HepG2 (cell line): ENCODE data around the gene KIF1C. TPM values are rescaled to one million over a fixed set of nuclear protein-coding genes. Genes with fewer than 3 reads are reported as not detected.

ENCODE experiments used
- AKAP8 ChIP-seq: sonication (generic); formaldehyde crosslinking; IDR thresholded peaks from 2 replicates; pipeline ENCODE4 v1.5.1; 2020; ENCODE audit warnings: mild to moderate bottlenecking, missing genetic modification reagents
- KAT8 ChIP-seq: IDR thresholded peaks from 2 replicates; pipeline ENCODE4 v1.6.1; 2016; ENCODE audit warnings: missing genetic modification reagents, missing compliant biosample characterization
- MAFF ChIP-seq: IDR thresholded peaks from 2 replicates; pipeline ENCODE4 v1.6.1; 2011; ENCODE audit warnings: low read depth, low read length, improper control_type of control experiment
- NCOA5 ChIP-seq: sonication (generic); formaldehyde crosslinking; IDR thresholded peaks from 2 replicates; pipeline ENCODE4 v1.4.0; 2020; ENCODE audit warnings: missing genetic modification reagents
- RFX3 ChIP-seq: IDR thresholded peaks from 2 replicates; pipeline ENCODE4 v1.6.1; 2016; ENCODE audit warnings: missing biosample characterization, missing genetic modification reagents
- SIN3A ChIP-seq: IDR thresholded peaks from 2 replicates; pipeline ENCODE4 v1.6.1; 2011; ENCODE audit warnings: low read depth, mild to moderate bottlenecking, control low read depth, low read length, borderline replicate concordance
- SRSF1 ChIP-seq: fragments of 200-400 bp; formaldehyde crosslinking; optimal IDR thresholded peaks from 2 replicates; pipeline ENCODE3; 2017; ENCODE audit warnings: mild to moderate bottlenecking, low read depth, low read length, moderate library complexity
- TRIM22 ChIP-seq: fragments of 450-650 bp; IDR thresholded peaks from 2 replicates; pipeline ENCODE4 v1.6.1; 2017
- ZBTB14 ChIP-seq: sonication (generic); formaldehyde crosslinking; IDR thresholded peaks from 2 replicates; pipeline ENCODE4 v1.4.0; 2020; ENCODE audit warnings: missing genetic modification reagents
- ZMYM3 ChIP-seq: sonication (generic); formaldehyde crosslinking; IDR thresholded peaks from 2 replicates; pipeline ENCODE4 v1.5.1; 2020; ENCODE audit warnings: mild to moderate bottlenecking, missing genetic modification reagents
- ZNF260 ChIP-seq: sonication (generic); formaldehyde crosslinking; IDR thresholded peaks from 2 replicates; pipeline ENCODE4 v1.4.0; 2020; ENCODE audit warnings: missing genetic modification reagents, low read depth, mild to moderate bottlenecking, borderline replicate concordance
- ZNF333 ChIP-seq: sonication (generic); formaldehyde crosslinking; IDR thresholded peaks from 2 replicates; pipeline ENCODE4 v1.4.0; 2020; ENCODE audit warnings: mild to moderate bottlenecking, missing genetic modification reagents, borderline replicate concordance
- ZNF354B ChIP-seq: sonication (generic); formaldehyde crosslinking; IDR thresholded peaks from 2 replicates; pipeline ENCODE4 v1.8.0; 2022; ENCODE audit warnings: mild to moderate bottlenecking, missing genetic modification reagents
- ZZZ3 ChIP-seq: sonication (generic); formaldehyde crosslinking; IDR thresholded peaks from 2 replicates; pipeline ENCODE4 v1.4.0; 2020; ENCODE audit warnings: missing genetic modification reagents, mild to moderate bottlenecking, borderline replicate concordance
- polyA plus RNA-seq, 8 experiments: library from polyadenylated mRNA; depleted of rRNA in 3 of 8; stranded (reverse) in 7 of 8; unstranded in 1 of 8; fragments of >200 nt; fragmentation: Illumina TruSeq in 4 of 8; extraction: Trizol in 4 of 8; gene quantifications; 2 replicates each; pipeline versions ENCODE4 v1.2.1 to v1.2.3, GENCODE V29; 2011 to 2016; ENCODE audit warnings: low read depth in 4 of 8, missing spikeins in 1 of 8, mixed read lengths in 1 of 8; ENCODE audit not compliant: insufficient read depth in 1 of 8
- total RNA-seq, 5 experiments: library from RNA; depleted of rRNA; stranded (reverse); fragments of >200 nt; fragmentation: Illumina TruSeq; extraction: Trizol; gene quantifications; 2 replicates each; pipeline ENCODE4 v1.2.3, GENCODE V29; 2016; ENCODE audit warnings: low read depth in 1 of 5
- TF ChIP-seq, protein P1 (sequence below): sonication (generic); formaldehyde crosslinking; IDR thresholded peaks from 2 replicates; pipeline ENCODE4 v1.5.0; 2020; ENCODE audit warnings: missing genetic modification reagents, mild to moderate bottlenecking, borderline replicate concordance
- TF ChIP-seq, protein P2 (sequence below): IDR thresholded peaks from 2 replicates; pipeline ENCODE4 v1.4.0; 2020; ENCODE audit warnings: mild to moderate bottlenecking, missing genetic modification reagents
- TF ChIP-seq, protein P3 (sequence below): sonication (generic); formaldehyde crosslinking; IDR thresholded peaks from 2 replicates; pipeline ENCODE4 v1.5.0; 2020; ENCODE audit warnings: mild to moderate bottlenecking, missing genetic modification reagents
- TF ChIP-seq, protein P4 (sequence below): sonication (generic); formaldehyde crosslinking; IDR thresholded peaks from 2 replicates; pipeline ENCODE4 v1.4.0; 2020; ENCODE audit warnings: missing genetic modification reagents, borderline replicate concordance

Gene KIF1C
- total and polyA plus RNA-seq, 2 of the 13 experiments (the other 11 are each of a cell fraction or from before 2014, with no cell fraction given) = 70.0 to 104 TPM

DNA sequence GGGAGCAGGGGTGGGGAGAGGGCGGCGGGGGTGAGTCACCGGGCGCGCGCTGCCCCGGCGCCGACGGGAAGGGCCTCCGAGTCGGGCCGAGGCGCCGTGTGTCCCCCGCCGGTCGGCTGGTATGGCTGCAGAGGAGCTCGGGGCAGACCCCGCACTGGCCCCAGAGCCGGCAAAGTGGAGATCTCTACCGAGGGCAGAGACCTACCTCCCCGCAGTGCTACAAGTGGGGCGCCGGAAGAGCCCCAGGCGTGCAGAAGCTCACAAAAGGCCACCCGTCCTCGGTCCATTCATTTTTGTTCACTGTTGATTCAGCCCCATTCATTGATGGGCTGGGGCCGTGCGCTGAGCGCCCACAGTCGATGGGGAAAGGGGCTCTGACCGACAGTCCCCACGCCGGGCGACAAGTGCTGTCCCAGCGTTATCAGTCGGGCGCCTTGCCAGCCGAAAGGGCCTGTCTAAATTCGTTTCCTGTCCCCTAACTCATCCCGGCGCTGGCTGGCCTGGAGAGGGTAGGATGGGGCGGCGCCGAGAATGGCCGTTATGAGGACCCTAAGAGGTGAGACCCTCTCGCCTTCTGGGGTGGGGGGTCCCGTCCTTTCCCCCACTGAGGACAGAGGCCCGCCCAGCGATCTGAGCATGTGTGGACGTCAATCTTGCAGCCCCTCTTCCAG lies 47.5 kb upstream of the KIF1C start (continued):
- 0 out of 2 replicates have a peak, but pooled peaks have one; percentile 3 for TF ChIP-seq KAT8 (CRISPR knock-in tag)
- no peak for TF ChIP-seq ZMYM3 (CRISPR knock-in tag)
- TF ChIP-seq ZNF354B (CRISPR knock-in tag) = no peak
- no peak for TF ChIP-seq SRSF1
- no peak for TF ChIP-seq ZNF260 (CRISPR knock-in tag)
- TF ChIP-seq, protein P1, sequence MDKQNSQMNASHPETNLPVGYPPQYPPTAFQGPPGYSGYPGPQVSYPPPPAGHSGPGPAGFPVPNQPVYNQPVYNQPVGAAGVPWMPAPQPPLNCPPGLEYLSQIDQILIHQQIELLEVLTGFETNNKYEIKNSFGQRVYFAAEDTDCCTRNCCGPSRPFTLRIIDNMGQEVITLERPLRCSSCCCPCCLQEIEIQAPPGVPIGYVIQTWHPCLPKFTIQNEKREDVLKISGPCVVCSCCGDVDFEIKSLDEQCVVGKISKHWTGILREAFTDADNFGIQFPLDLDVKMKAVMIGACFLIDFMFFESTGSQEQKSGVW = no peak
- TF ChIP-seq, protein P2, sequence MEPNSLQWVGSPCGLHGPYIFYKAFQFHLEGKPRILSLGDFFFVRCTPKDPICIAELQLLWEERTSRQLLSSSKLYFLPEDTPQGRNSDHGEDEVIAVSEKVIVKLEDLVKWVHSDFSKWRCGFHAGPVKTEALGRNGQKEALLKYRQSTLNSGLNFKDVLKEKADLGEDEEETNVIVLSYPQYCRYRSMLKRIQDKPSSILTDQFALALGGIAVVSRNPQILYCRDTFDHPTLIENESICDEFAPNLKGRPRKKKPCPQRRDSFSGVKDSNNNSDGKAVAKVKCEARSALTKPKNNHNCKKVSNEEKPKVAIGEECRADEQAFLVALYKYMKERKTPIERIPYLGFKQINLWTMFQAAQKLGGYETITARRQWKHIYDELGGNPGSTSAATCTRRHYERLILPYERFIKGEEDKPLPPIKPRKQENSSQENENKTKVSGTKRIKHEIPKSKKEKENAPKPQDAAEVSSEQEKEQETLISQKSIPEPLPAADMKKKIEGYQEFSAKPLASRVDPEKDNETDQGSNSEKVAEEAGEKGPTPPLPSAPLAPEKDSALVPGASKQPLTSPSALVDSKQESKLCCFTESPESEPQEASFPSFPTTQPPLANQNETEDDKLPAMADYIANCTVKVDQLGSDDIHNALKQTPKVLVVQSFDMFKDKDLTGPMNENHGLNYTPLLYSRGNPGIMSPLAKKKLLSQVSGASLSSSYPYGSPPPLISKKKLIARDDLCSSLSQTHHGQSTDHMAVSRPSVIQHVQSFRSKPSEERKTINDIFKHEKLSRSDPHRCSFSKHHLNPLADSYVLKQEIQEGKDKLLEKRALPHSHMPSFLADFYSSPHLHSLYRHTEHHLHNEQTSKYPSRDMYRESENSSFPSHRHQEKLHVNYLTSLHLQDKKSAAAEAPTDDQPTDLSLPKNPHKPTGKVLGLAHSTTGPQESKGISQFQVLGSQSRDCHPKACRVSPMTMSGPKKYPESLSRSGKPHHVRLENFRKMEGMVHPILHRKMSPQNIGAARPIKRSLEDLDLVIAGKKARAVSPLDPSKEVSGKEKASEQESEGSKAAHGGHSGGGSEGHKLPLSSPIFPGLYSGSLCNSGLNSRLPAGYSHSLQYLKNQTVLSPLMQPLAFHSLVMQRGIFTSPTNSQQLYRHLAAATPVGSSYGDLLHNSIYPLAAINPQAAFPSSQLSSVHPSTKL (CRISPR knock-in tag) = no peak
- no peak for TF ChIP-seq TRIM22
- TF ChIP-seq AKAP8 (CRISPR knock-in tag) = 0 out of 2 replicates have a peak, but pooled peaks have one; percentile 0
- TF ChIP-seq ZBTB14 = no peak; the same call in 1 of the 2 replicates
- TF ChIP-seq MAFF = no peak
- TF ChIP-seq ZZZ3 = no peak
- TF ChIP-seq NCOA5 (CRISPR knock-in tag) = no peak
- peak; percentile 65; the same call in 1 of the 2 replicates for TF ChIP-seq SIN3A
- no peak for TF ChIP-seq ZNF333 (CRISPR knock-in tag)
- TF ChIP-seq, protein P3, sequence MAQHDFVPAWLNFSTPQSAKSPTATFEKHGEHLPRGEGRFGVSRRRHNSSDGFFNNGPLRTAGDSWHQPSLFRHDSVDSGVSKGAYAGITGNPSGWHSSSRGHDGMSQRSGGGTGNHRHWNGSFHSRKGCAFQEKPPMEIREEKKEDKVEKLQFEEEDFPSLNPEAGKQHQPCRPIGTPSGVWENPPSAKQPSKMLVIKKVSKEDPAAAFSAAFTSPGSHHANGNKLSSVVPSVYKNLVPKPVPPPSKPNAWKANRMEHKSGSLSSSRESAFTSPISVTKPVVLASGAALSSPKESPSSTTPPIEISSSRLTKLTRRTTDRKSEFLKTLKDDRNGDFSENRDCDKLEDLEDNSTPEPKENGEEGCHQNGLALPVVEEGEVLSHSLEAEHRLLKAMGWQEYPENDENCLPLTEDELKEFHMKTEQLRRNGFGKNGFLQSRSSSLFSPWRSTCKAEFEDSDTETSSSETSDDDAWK (CRISPR knock-in tag) = no peak
- TF ChIP-seq, protein P4, sequence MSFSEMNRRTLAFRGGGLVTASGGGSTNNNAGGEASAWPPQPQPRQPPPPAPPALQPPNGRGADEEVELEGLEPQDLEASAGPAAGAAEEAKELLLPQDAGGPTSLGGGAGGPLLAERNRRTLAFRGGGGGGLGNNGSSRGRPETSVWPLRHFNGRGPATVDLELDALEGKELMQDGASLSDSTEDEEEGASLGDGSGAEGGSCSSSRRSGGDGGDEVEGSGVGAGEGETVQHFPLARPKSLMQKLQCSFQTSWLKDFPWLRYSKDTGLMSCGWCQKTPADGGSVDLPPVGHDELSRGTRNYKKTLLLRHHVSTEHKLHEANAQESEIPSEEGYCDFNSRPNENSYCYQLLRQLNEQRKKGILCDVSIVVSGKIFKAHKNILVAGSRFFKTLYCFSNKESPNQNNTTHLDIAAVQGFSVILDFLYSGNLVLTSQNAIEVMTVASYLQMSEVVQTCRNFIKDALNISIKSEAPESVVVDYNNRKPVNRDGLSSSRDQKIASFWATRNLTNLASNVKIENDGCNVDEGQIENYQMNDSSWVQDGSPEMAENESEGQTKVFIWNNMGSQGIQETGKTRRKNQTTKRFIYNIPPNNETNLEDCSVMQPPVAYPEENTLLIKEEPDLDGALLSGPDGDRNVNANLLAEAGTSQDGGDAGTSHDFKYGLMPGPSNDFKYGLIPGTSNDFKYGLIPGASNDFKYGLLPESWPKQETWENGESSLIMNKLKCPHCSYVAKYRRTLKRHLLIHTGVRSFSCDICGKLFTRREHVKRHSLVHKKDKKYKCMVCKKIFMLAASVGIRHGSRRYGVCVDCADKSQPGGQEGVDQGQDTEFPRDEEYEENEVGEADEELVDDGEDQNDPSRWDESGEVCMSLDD (CRISPR knock-in tag) = 0 out of 2 replicates have a peak, but pooled peaks have one; percentile 16
- TF ChIP-seq RFX3 (CRISPR knock-in tag) = no peak
